Jurkat, Clone E6-1 (cell line): ENCODE data around the gene GADD45B.
"Not testable (repeated sequence)": the region's sequence is repeated elsewhere in the genome, so short reads cannot be mapped to it uniquely, and the experiment has no call there.

ENCODE experiments used
- DNase-seq: peaks from one replicate; pipeline ENCODE4 v3.0.0-alpha.2; 2011; ENCODE audit warnings: low read depth, low spot score
- H3K4me3 ChIP-seq: 2 replicates; pipeline ENCODE4 v1.5.1; 2011; ENCODE audit warnings: mild to moderate bottlenecking, low read length, control low read depth, moderate library complexity

The GADD45B gene

GRCh38 chr19:2503521-2504109 lies 27.7 kb downstream of the GADD45B start:
- DNase-seq, result no peak
- H3K4me3 ChIP-seq, result no peak overlapping the region

- H3K4me3 ChIP-seq, result not testable (repeated sequence)
Measured at GRCh38 chr19:2506656-2507055, 30.7 kb downstream of the GADD45B start.

GRCh38 chr19:2507109-2507508 lies 31.2 kb downstream of the GADD45B start:
- no peak overlapping the region for H3K4me3 ChIP-seq
- peak; percentile 14 for DNase-seq

More at GRCh38 chr19:2506656-2507055, 30.7 kb downstream of the GADD45B start:
- not testable (repeated sequence) for DNase-seq

GRCh38 chr19:2509096-2509495 lies 33.2 kb downstream of the GADD45B start:
- DNase-seq, result no peak

GRCh38 chr19:2511570-2511969 lies 35.6 kb downstream of the GADD45B start:
- no peak overlapping the region for H3K4me3 ChIP-seq
- DNase-seq, result no peak

More at GRCh38 chr19:2509096-2509495, 33.2 kb downstream of the GADD45B start:
- no peak overlapping the region for H3K4me3 ChIP-seq

GRCh38 chr19:2511991-2512390 lies 36.1 kb downstream of the GADD45B start:
- DNase-seq, result no peak
- H3K4me3 ChIP-seq, result no peak overlapping the region

GRCh38 chr19:2512523-2513431 lies 36.9 kb downstream of the GADD45B start:
- H3K4me3 ChIP-seq, result no peak overlapping the region
- no peak for DNase-seq

- no peak for DNase-seq
- H3K4me3 ChIP-seq, result no peak overlapping the region
Measured at GRCh38 chr19:2514981-2515518, 39.1 kb downstream of the GADD45B start.

GRCh38 chr19:2516727-2517126 lies 40.8 kb downstream of the GADD45B start:
- no peak for DNase-seq
- no peak overlapping the region for H3K4me3 ChIP-seq

- peak; percentile 17 for DNase-seq
- H3K4me3 ChIP-seq, result no peak overlapping the region
Measured at GRCh38 chr19:2517881-2518601, 42.1 kb downstream of the GADD45B start.

- not testable (repeated sequence) for DNase-seq
Measured at GRCh38 chr19:2518856-2519255, 42.9 kb downstream of the GADD45B start.

GRCh38 chr19:2519482-2519881 lies 43.6 kb downstream of the GADD45B start:
- DNase-seq, result no peak
- H3K4me3 ChIP-seq, result no peak overlapping the region

More at GRCh38 chr19:2518856-2519255, 42.9 kb downstream of the GADD45B start:
- not testable (repeated sequence) for H3K4me3 ChIP-seq

- H3K4me3 ChIP-seq, result no peak overlapping the region
- DNase-seq, result no peak
Measured at GRCh38 chr19:2523630-2524311, 47.8 kb downstream of the GADD45B start.

GRCh38 chr19:2524361-2524839 lies 48.5 kb downstream of the GADD45B start:
- no peak overlapping the region for H3K4me3 ChIP-seq
- DNase-seq, result no peak

- DNase-seq, result no peak
- no peak overlapping the region for H3K4me3 ChIP-seq
Measured at GRCh38 chr19:2524840-2525723, 49.2 kb downstream of the GADD45B start.

- no peak for DNase-seq
- no peak overlapping the region for H3K4me3 ChIP-seq
Measured at GRCh38 chr19:2527171-2527570, 51.2 kb downstream of the GADD45B start.

- DNase-seq, result no peak
- no peak overlapping the region for H3K4me3 ChIP-seq
Measured at GRCh38 chr19:2527686-2528085, 51.8 kb downstream of the GADD45B start.
